ENCODE results near the gene PIEZO2.
"Not testable (repeated sequence)": the region's sequence is repeated elsewhere in the genome, so short reads cannot be mapped to it uniquely, and the experiment has no call there.

The PIEZO2 gene

DNA sequence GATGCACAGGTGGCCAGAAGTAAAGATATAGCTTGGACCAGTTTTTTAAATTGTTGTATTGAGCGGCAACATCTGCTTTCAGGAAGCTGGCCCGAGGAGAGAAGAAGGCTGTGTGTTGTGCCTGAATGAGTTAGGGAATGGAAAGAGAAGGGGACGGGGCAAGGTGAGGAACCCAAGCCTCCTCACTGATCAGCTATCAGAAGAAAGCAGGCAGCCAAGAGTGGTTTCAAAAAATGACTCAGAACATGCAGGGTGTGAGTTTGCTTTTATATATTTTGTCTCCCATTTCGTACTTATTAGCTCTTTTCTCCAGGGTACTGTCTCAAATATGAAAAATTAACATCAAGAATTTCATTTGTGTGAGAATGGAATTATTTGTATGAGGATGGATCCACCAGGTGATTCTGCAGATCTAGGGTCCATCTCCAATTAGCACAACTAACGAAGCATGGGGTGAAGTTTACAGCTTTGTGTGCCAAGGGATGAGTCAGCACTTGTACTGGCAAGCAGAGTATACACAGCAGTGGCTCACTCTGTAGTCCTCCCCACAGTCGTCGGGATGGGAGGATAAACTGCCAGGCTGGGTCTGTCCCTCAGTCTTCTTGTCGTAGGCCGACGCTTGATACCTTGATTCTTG lies 175.7 kb downstream of the PIEZO2 start:
- no peak for DNase-seq (ENCODE audit: low read depth in 3 of 3)

GRCh38 chr18:10971717-10972116 lies 177.7 kb downstream of the PIEZO2 start:
- no peak for DNase-seq (ENCODE audit: low read depth in 3 of 3)

DNA sequence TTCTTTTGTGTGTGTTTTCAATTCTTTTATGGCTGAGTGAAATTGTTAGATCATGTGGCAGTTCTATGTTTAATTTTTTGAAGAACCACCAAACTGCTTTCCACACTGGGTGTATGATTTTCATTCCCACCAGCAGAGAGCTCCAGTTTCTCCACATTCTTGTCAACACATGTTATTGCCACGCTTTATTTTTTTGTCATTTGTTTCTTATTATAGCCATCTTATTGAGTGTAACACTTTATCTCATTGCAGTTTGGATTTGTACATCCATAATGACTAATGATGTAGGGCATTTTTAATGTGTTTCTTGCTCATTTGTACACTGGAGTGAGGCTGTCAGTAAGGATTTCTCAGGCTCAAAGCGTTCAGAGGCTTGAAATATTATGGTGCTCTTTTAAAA lies 184.2 kb downstream of the PIEZO2 start:
- DNase-seq (ENCODE audit: low read depth in 3 of 3) = no peak

DNA sequence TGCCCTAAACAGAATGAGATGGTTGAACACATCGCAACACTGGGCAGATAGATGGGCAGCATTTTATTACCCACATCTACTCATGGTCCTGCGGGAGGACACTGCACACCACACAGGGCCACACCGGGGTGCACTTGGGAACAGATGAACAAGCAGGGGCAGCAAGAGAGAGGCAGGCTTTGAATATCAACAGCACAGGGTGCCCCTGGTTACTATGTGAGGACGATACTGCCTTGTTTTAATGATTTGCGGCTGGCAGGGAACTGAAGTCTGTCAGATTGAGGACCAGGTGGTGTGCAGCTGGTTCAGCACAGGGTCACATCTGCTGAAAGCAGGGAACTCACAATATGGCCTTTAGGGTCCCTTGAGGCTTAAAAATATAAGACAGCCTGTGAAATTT lies 195.7 kb downstream of the PIEZO2 start:
- no peak for DNase-seq (ENCODE audit: low read depth in 3 of 3)

- DNase-seq (ENCODE audit: low read depth in 3 of 3) = no peak
These were observed 197.5 kb downstream of the PIEZO2 start for GRCh38 chr18:10951631-10952544.

GRCh38 chr18:10950876-10951630 lies 198.3 kb downstream of the PIEZO2 start:
- no peak for DNase-seq (ENCODE audit: low read depth in 3 of 3)

DNA sequence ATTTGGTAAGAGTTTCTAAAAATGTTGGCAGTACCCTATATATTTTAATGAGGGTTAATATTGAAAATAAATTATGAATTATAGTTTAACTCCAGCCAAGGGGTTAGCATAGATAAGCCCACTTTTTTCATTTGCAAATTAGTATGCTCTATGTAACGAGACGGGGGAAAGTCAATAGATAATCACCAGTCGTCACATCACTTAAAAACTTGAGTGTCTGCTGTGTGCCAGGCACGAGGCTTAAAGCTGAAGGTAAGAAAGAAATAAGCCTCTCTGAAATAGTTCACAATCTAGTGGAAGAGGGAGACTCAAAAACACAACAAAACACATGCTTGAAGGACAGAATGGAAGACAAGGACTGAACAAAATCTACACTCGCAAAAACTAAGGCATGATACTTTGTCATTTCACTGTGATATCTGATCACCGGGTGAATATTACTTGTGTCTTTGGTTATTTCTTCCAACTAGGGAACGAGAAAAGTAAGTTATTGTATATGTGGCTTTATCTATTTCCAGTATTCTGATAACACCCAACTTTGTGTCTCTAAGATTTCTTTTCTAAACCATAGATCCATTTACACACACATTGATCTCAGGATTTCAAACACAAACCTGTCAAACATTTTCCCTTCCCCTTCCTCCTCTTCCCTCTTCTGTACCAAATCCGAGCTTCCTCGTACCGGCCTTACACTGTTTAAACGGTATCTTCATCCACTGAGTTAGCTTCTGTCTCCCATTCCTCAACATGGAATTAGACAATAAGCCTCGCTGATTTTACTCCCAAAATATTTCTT lies 199.1 kb downstream of the PIEZO2 start:
- DNase-seq (ENCODE audit: low read depth in 3 of 3) = no peak

DNA sequence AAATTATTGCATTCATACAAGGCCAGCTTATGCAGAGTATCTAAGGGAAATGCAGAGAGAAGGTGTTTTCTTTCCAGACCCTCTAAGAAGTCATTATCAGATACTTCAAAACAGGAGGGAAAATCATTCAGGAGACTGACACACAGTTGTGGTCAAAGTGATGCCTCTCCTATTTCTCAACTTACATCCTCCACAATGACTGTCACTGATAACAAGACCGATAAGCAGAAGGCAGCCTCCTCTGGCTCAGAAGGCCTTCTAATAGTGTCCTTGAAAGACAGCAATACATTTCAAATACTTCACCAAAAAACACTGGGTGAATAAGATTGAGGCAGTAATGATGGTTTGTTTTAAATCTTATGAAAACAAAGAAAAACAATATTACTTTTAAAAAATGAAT lies 199.7 kb downstream of the PIEZO2 start:
- DNase-seq (ENCODE audit: low read depth in 3 of 3) = no peak

DNA sequence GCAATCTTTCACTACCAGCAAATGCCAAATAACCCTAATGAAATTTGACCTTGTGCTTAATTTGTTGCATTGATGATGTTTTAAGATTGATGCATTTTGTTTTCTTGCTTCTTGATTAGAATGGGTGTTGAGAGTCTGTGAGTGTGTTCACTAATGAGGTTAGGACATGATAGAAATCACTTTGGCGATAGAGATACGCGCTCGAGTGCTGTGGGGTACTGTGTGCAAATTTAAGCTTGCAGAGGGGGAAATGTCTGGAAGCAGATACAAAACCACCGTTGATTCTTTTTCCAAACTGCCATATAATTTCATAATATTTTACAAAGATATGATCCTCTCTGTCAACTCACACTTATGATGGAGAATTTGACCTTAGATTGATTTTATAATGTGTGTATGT lies 200.9 kb downstream of the PIEZO2 start:
- no peak for DNase-seq (ENCODE audit: low read depth in 3 of 3)

- no peak for DNase-seq (ENCODE audit: low read depth in 3 of 3)
These were observed 203.3 kb downstream of the PIEZO2 start for GRCh38 chr18:10946058-10946457.

DNA sequence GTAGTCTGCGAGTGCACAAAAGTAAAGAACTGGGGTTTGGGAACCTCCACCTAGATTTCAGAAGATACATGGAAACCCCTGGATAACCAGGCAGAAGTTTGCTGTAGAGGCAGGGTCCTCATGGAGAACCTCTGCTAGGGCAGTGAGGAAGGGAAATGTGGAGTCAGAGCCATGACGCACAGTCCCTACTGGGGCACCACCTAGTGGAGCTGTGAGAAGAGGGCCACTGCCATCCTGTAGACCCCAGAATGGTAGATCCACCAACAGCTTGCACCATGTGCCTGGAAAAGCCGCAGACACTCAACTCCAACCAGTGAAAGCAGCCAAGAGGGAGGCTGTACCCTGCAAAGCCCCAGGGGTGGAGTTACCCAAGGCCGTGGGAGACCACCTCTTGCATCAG lies 206.4 kb downstream of the PIEZO2 start:
- no peak for DNase-seq (ENCODE audit: low read depth in 3 of 3)

DNA sequence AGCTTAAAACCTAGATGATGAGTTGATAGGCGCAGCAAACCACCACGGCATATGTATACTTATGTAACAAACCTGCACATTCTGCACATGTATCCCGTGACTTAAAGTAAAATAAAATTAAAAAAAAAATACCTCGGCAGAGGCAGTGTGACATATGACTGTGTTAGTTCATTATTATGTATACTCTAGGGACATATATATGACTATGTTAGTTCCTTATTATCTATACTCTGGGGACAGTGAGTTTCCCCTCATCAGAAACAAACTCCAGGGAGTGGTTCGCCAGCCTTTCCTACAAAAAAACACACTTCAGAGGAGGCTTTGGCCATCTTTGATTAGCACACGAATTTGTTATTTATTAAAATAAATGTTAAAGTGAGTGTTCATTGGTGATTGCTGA lies 209.5 kb downstream of the PIEZO2 start:
- no peak for DNase-seq (ENCODE audit: low read depth in 3 of 3)

- DNase-seq (ENCODE audit: low read depth in 3 of 3) = no peak
These were observed 211.4 kb downstream of the PIEZO2 start for GRCh38 chr18:10937743-10938640.

GRCh38 chr18:10936176-10937053 lies 213.0 kb downstream of the PIEZO2 start:
- DNase-seq (ENCODE audit: low read depth in 3 of 3) = no peak

DNA sequence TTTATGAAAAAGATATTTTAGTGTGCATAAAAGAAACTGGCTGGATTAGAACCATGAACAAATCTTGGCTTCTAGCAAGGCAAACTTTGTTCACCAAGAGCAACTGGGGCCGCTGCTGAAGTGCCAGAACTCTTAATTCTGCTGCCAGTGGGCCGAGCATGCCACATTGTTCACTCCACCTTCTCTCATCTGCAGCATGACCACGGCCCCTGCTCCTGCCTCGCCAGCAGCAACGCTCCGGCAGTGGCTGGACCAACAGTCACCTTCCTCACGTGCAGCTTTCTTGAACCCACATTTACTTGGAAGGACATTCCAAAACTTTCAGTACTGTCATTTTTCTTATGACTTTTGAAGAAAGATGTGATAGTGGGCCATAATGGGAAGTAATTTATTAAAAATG lies 213.8 kb downstream of the PIEZO2 start:
- DNase-seq (ENCODE audit: low read depth in 3 of 3) = no peak

GRCh38 chr18:10933648-10934047 lies 215.7 kb downstream of the PIEZO2 start:
- not testable (repeated sequence) for DNase-seq (ENCODE audit: low read depth in 3 of 3)

DNA sequence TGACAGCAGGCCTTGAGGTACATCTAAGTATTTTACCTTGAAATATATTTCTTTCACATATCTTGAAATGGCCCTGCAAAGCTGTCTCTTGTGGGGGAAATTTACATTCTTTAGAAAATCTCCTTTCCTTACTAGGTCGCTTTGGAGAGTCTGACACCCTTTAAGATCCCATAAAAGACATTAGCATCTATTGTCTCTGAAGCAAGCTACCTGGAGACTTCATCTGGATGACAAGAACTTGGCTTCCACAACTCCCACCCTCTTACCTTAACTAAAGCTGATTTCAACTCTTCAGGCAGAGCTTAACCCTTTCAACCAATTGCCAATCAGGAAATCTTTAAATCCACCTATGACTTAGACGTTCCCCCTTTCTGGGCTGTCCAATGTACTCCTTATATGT lies 219.3 kb downstream of the PIEZO2 start:
- no peak for DNase-seq (ENCODE audit: low read depth in 3 of 3)

DNA sequence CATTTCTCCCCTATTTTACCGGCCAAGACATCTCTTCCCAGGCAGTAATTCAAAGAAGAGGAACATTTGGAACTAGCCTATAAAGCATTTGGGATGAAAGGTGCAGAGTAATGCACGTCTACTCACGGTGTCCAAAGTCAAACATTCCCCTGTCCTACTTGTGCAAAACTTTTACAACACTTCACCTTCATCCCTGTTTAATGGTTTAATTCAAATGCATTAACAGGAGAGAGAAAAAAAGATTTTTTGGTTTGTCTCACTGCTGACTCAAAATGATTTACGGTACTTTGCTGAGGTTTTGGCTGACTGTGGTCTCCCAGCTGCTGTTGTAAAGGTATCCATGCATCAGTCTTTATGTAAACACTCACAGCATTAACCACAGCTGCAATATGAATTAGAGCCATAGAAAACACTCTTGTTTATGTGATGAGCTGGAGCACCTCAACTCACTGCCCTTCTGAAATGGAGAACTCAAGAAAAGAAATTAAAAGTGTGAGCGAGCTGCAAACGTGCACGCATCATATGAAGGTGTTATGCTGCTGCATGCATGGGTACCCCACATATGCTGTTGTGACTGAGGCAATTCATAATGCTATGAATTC lies 220.5 kb downstream of the PIEZO2 start:
- DNase-seq (ENCODE audit: low read depth in 3 of 3) = no peak
